Stimulated activated CD4-positive, alpha-beta T cell treated with anti-CD3 and anti-CD28 coated beads, Interleukin-12 subunit alpha, Interleukin-12 subunit beta, amount 100 ng/mL, for 48 hours (primary cell): ENCODE data around the gene RBM14.
"Not testable (repeated sequence)": the region's sequence is repeated elsewhere in the genome, so short reads cannot be mapped to it uniquely, and the experiment has no call there.

Experiments
- DNase-seq, 3 donors: peaks; one replicate each; pipeline ENCODE4 v3.0.0-alpha.2; 2020; ENCODE audit warnings: low read depth in 2 of 3, low spot score in 1 of 3

Gene RBM14

DNA sequence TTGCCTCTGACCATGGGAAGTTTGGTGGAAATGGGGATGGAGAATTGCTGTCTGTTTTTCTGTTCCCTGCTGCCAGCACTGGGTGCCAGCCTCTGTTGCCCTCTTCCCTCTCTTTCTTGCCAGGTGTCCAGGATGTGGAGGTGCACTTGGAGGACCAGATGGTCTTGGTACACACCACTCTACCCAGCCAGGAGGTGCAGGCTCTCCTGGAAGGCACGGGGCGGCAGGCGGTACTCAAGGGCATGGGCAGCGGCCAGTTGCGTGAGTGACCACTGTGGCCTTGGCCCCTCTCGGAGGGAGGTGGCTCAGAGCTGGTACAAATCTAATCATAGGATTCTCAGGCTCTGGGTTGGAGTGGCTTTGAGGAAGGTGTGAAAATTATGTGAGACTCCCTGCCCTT, 17.4 kb upstream of the RBM14 start:
- DNase-seq, result no peak

DNA sequence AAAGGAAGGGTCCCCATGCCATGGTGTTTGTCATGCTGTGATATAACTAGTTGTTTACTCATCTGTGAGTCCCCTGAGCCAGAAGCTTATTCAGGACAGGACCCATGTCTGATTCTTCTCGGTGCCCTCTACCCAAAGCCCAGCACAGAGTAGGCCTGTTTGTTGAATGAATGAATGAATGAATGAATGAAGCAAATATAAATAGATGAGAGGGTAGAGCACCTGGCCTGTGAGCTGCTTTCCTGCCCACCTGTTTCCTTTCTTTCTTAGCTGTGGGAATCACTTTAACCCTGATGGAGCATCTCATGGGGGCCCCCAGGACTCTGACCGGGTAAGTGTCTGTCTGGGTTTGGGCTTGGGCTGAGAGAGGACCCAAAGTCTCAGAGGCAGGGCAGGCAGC, 16.2 kb upstream of the RBM14 start:
- DNase-seq, result no peak

DNA sequence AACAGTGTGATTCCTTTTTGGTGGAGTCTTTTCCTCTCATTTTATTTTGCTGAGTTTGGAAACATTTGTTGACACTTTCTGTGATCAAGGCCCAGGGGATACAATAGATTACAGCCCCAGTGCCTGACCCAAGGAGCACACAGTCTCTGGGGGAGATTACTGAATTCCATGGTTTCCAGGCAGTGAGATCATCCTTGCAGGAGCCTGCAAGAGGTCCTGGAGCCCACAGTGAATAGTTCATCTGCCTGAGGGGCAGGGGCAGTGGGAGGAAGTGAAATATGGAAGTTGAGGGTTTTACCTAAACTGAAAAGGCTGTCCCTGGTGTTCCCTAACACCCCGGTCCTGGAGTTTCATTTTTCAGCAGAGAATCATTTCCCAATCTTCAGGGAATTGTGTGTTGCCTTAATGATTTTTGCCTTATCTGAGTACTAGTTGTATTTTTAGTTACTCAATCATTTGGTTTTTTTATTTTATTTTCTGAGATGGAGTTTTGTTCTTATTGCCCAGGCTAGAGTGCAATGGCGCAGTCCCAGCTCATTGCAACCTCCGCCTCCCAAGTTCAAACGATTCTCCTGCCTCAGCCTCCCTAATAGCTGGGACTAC, 15.7 kb upstream of the RBM14 start:
- no peak for DNase-seq

DNA sequence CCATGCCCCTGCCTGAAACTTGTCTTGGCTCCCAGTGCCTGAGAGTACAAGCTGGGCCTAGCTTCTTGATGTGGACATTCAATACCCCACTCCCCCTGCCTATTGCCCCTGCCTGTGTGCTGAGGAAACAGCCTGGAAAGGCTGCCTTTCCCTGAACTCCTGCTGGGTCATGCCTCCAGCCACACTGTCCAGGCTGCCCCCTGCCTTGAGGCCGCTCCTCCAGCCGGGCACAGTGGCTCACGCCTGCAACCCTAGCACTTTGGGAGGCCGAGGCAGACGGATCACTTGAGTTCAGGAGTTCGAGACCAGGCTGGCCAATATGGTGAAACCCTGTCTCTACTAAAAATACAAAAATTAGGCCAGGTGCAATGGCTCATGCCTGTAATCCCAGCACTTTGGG, 13.4 kb upstream of the RBM14 start:
- no peak for DNase-seq

DNA sequence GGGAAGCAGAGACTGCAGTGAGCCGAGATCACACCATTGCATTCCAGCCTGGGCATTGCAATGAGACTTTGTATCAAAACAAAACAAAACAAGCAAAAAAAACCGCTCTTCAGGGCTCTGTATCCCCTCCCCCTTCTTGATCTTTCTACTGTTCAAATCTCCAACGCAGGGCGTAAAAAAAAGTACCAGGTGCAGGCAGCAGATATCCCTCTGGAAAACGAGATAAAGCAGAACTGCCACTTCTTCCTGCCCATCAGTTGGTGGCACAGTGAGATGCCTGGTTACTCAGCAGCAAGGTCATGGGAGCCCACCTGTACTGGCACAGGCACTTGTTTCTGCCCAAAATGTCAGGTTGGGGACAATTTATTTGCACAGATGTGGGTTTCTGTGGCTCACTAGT, 12.3 kb upstream of the RBM14 start:
- DNase-seq, result no peak

DNA sequence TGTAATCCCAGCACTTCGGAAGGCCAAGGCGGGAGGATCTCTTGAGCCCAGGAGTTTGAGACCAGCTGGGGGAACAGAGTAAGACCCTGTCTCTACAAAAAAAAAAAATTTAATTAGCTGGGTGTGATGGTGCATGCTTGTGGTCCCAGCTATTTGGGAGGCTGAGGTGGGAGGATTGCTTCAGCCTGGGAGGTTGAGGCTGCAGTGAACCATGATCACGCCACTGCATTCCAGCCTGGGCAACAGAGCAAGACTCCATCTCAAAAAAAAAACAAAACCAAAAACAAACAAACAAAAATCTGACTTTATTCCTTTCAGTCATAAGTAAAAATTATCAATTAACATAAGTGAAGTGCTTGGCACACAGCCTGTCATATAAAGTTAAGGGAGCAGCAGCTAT, 9.8 kb upstream of the RBM14 start:
- DNase-seq, result not testable (repeated sequence)

DNA sequence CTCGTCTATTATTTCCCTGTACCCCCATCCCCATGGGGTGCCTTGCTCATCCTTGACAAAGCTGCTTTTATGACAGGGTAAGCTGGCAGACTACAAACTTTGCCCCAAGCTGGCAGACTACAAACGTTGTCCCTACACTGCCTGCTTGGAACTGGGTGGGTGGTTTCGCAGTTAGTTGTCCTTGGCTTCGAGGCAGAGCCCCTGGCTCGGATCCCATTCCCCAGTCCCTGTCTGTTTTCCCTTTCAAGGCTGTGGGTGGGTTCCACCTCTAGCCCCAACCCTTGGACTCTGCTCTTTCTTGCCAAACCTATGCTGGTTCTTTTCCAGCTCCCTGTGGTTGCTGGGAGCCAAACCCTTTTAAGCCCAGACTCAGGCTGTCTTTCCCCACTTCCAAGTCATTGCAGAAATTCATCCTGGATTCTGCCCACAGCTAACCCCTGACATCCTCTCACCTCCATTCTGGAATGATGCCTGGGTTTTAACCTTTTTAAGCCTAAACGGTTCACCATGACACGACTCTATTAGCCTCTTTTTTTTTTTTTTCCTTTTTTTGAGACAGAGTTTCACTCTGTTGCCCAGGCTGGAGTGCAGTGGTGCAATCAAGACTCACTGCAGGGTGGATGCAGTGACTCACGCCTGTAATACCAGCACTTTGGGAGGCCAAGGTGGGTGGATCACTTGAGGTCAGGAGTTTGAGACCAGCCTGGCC, 9.2 kb upstream of the RBM14 start:
- no peak for DNase-seq

DNA sequence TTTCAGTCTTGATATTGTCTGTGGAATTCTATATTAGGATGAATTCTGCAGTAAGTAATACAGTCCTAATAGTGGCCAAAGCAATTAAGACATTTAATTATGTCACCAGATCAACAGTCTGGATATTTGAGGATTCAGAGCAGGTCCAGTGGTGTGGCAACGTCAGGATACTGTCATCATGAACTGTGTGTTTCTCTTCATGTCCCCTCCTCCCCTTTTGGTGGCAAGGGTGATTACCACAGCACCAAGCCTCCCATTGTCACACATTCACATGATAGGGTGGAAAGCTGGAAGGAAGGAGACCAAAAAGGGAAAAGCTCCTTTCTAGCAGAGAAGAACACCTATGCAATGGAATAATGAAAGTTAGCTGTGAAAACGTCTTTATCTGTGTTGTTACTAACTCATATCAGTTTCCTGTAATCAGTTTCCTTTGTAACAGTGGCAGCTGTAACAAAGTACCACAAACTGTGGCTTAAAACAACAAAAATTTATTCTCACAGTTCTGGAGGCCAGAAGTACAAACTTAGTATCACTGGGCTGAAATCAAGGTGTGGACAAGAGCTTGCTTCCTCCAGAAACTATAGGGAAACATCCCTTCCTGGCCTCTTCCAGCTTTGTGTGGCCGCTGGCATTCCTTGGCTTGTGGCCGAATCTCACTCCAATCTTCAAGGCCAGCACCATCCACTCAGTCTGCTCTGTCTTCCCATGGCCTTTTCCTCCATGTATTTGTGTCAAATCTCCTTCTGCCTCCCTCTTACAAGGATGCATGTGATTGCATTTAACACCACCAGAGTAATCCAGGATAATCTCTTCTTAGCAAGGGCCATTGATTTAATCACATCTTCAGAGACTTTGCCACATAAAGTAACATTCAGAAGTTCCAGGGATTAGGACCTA, 6.5 kb upstream of the RBM14 start:
- no peak for DNase-seq

DNA sequence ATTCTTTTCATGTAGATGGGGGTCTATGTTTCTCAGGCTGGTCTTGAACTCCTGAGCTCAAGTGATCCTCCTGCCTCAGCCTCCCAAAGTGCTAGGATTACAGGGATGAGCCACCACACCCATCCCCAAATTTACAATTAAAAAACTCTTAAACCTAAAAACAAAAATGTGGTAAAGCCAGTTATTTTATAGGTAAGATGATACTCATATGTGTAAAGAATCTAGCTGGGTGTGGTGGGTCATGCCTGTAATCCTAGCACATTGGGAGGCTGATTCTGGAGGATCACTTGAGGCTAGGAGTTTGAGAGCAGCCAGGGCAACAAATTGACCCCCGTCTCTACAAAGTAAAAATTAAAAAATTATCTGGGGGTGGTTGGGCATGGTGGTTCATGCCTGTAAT, 4.0 kb upstream of the RBM14 start:
- no peak for DNase-seq

DNA sequence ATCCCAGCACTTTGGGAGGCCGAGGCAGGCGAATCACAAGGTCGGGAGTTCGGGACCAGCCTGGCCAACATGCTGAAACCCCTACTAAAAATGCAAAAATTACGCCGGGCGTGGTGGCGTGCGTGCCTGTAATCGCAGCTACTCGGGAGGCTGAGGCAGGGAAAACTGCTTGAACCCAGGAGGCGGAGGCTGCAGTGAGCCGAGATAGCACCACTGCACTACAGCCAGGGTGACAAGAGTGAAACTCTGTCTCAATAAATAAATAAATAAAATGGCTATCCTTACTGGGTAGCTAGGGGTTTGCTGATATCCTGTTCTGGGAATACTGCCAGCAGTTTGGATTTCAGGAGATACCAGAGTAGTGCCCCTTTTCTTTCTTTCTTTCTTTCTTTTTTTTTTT, 2.4 kb upstream of the RBM14 start:
- no peak for DNase-seq

DNA sequence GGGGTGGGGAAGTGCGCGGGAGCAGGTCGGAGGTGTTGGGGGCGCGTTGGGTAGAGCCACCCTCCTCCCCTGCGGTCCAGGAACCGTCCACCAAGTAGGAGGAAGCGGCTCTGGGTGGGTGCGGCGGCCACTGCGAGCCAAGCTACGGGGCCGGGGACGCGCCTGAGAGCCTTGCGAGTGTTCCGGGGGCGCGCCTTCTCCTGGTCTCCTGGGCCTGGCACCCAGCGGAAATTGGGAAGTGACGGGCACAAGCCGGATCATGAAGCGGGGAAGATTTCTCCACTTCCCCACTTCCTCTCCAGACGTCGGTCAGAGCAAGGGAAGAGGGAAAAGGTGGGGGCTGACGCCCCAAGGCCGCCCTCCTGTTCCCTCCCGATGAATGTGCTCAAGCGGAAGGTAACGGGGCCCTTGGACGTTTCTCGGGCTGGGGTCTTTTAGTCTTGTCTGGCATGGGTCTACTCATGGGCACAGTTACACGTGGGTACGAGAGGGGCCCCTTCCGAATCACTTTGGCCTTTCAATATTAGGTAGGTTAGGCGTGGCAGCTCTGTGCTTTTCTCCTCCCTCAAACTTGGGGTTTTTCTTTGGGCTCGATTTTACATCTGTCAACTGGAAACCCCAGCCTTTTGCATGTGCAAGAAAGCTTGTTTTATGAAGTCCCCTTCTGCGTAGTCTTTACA, 865 bp downstream of the RBM14 start:
- no peak for DNase-seq

DNA sequence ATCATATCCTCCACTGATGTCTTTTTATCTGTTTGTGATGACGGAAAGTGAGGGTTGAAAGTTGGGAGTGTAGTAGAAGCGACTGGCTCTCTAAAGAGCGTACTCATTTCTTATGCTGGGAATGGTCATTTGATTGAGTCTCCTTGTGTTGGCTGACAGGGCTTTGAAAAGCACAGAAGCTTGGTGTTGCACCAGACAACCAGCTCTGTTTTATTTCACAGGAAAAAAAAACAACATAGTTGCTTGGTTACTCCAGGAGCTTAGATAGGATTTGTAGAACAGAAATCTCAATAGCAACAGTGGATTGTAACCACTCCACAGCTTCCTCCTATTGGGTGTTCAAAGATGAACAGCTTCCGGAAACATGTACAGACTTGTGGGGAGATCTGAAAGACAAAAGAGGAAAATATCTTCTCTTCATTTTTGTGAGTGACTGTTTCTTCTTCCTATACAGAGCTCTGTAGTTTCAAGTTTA, 2.7 kb downstream of the RBM14 start:
- DNase-seq, result no peak

DNA sequence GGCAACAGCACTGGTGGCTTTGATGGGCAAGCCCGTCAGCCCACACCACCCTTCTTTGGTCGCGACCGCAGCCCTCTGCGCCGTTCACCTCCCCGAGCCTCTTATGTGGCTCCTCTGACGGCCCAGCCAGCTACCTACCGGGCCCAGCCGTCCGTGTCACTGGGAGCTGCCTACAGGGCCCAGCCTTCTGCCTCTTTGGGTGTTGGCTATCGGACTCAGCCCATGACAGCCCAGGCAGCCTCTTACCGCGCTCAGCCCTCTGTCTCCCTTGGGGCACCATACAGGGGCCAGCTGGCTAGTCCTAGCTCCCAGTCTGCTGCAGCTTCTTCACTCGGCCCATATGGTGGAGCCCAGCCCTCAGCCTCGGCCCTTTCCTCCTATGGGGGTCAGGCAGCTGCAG, 8.0 kb downstream of the RBM14 start:
- no peak for DNase-seq

DNA sequence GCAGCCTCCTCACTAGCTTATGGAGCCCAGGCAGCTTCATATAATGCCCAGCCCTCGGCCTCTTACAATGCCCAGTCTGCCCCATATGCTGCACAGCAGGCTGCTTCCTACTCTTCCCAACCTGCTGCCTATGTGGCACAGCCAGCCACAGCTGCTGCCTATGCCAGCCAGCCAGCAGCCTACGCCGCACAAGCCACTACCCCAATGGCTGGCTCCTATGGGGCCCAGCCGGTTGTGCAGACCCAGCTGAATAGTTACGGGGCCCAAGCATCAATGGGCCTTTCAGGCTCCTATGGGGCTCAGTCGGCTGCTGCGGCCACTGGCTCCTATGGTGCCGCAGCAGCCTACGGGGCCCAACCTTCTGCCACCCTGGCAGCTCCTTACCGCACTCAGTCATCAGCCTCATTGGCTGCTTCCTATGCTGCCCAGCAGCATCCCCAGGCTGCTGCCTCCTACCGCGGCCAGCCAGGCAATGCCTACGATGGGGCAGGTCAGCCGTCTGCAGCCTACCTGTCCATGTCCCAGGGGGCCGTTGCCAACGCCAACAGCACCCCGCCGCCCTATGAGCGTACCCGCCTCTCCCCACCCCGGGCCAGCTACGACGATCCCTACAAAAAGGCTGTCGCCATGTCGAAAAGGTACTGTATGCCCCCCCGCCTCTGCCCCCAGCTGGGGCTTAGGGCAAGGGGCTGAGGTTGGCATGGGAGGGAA, 8.8 kb downstream of the RBM14 start:
- no peak for DNase-seq

DNA sequence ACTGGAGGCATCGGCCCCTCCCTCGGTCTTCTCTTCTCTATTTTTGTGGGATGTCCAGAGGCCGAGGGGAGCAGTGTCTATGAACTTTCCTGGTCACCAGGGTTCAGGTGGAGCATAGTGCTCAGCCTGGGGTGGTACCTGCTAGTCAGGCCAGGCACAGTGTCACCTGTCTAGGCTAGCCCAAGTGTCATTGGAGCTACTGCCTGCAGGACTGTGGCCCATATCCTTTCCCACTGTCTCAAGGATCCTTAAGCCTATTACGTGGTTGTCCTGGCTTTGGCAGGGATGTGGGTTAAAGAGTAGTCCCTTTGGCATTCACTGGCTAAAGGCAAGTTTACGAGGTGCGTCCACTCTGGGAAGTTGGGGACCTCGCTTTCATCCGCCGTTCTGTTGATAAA, 9.3 kb downstream of the RBM14 start:
- no peak for DNase-seq

DNA sequence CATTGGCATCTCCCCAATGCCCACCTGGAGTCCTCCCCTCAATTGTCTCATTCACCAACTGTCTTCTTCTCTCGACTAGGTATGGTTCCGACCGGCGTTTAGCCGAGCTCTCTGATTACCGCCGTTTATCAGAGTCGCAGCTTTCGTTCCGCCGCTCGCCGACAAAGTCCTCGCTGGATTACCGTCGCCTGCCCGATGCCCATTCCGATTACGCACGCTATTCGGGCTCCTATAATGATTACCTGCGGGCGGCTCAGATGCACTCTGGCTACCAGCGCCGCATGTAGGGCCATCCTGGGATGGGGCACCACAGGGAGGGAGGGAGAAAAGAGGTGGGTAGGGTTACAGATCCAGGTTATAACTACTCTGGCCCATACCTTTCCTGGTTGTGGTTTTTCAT, 10.0 kb downstream of the RBM14 start:
- no peak for DNase-seq

DNA sequence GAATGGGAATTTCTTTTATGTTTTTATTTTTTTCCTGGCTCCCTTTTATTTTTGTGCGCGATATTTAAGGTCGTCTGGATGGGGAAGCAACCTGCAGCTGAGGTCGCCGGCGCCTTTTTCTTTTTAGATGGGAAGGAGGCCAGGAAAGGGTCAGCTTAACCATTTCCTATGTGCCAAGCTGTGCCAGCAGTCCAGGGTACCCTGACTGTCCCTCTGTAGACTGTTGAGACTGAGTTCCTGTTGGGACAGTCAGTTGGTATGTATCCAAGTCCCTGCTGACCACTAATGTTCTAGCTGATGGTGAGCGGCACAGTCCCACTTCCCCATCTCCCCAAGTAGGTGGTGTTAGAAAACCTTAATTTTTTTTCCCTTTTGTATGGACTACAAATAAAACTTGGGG, 10.5 kb downstream of the RBM14 start:
- no peak for DNase-seq

DNA sequence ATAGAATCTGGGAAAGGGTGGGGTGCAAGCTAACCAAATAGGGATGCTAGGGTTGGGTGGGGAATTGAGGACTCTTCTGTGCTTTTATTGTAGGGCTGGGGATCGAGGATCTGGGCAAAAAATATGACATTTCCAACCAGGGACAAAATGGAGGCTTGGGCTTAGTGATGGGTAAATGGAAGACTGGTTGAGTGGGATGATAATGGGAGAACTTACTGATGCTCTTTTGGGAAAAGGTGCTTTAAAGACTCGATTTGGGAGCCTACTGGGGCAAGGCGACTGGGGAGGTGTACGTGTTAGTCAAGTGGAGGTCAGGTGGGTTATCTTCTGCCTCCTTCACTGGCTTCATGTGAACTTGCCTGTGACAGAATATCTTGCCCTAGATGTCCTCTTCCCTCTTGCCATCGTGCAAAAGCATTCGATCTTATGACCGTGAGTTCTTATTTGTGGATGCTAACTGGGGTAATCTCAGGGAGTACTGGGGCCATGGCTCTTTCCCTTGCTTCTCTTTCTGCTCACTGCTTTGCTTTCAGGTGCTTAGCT, 11.7 kb downstream of the RBM14 start:
- DNase-seq, result no peak

DNA sequence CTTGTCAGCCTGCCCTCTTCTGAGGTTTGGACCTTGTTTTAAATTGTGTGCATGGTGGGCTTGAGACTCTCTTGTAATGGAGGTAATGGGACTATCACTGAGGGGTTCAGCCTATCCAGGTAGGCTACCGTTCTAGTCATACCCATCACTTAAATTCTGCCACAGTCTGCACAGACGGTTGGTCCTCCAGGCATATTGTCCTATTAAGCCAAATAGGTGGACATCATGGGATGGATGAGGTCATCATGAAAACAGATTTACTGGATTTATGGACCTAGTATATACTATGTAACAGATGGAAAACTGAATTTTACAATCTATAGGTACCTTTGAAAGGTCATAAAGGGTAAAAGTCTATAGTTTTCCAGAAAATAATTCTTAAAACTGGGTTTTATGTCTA, 12.9 kb downstream of the RBM14 start:
- no peak for DNase-seq

DNA sequence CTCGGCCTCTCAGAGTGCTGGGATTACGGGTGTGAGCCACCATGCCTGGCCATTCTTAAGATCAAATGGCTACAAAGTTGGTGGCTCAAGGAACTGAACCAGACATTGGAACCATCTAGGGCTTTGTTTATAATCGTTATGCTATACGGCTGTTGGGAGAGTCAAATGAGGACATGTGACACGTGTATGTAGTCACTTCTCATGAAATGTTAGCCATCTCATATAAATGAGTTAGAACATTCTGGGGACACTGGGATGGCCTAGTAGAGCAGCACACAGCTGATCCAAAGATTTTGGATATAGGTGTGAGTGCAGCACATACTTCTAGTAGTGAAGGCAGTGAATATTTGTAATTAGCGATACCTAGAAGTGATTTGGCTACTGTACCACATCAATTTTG, 15.5 kb downstream of the RBM14 start:
- no peak for DNase-seq

DNA sequence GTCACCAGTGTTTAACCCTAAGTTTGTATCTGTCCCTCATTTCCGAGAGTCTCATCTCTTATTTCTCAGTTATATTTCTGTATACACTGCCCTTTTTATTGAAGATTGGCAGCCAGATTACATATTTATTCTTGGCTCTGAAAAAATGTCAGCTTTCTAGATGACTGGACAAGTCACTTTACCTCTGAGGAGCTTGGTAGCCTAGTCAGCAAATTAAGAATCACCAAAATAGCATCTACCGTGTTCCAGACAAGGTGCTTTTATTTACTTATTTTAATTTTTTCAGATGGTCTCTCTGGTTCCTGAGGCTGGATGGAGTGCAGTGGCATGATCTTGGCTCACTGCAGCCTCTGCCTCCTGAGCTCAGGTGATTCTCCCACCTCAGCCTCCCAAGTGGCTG, 16.5 kb downstream of the RBM14 start:
- DNase-seq, result no peak
